Endothelial cell of umbilical vein (primary cell): Measurements from ENCODE around the gene ATF3. TPM values are rescaled to one million over a fixed set of nuclear protein-coding genes. Genes with fewer than 3 reads are reported as not detected.
A peak's percentile ranks its signal among the peaks of the same experiment; 100 is the strongest.
"Not testable (repeated sequence)": the region's sequence is repeated elsewhere in the genome, so short reads cannot be mapped to it uniquely, and the experiment has no call there.

Experiments
- BruUV-seq: library from RNA; stranded (reverse); fragments of 400-500 nt; replicated peaks from 2 replicates; lab custom pipeline; 2021; lab: Mats Ljungman, UMichigan
- CTCF ChIA-PET: fragments of 300-600, 350-600 bp; sonication (Branson Sonifier 250); formaldehyde crosslinking; loops from one replicate; lab custom pipeline; 2021; ENCODE audit warnings: antibody characterized with exemption, inconsistent platforms; lab: Charles Lee
- POLR2A ChIA-PET: fragments of 300-600, 350-600 bp; sonication (Branson Sonifier 250); formaldehyde crosslinking; loops from one replicate; lab custom pipeline; 2021; ENCODE audit warnings: antibody characterized with exemption, inconsistent platforms; lab: Charles Lee
- DNase-seq: peaks from one replicate; pipeline ENCODE4 v3.0.0-alpha.2; 2011; ENCODE audit warnings: low read depth, low spot score
- FAIRE-seq: peaks from 2 replicates; lab custom pipeline; 2011; peaks lifted over from hg19 to GRCh38; lab: Jason Lieb, UNC
- H2AFZ ChIP-seq: 2 replicates; pipeline ENCODE4 v1.6.0; 2012; ENCODE audit warnings: low read depth, low read length, control low read depth, inconsistent platforms
- H3K27ac ChIP-seq: 2 replicates; pipeline ENCODE4 v1.5.1; 2011; ENCODE audit warnings: low read depth, mild to moderate bottlenecking, control low read depth, low read length, moderate library complexity; ENCODE audit not compliant: insufficient read depth
- H3K27me3 ChIP-seq, 2 experiments: 2 replicates each; pipeline versions ENCODE4 v1.6.0 to v1.6.1; 2011; ENCODE audit warnings: low read length in 2 of 2, mixed read lengths in 1 of 2; ENCODE audit not compliant: control insufficient read depth in 2 of 2, insufficient read depth in 2 of 2
- H3K36me3 ChIP-seq, 2 experiments: 2 replicates in 1 of 2; 3 replicates in 1 of 2; pipeline ENCODE4 v1.5.1; 2011; ENCODE audit warnings: low read length in 2 of 2, mild to moderate bottlenecking in 1 of 2, moderate library complexity in 1 of 2; ENCODE audit not compliant: control insufficient read depth in 2 of 2, insufficient read depth in 2 of 2; ENCODE audit errors: extremely low read depth in 1 of 2
- H3K4me1 ChIP-seq: 3 replicates; pipeline ENCODE4 v1.5.1; 2011; ENCODE audit warnings: mild to moderate bottlenecking, low read length; ENCODE audit not compliant: control insufficient read depth, insufficient read depth; ENCODE audit errors: extremely low read depth
- H3K4me2 ChIP-seq: 2 replicates; pipeline ENCODE4 v1.6.1; 2011; ENCODE audit warnings: low read length, control low read depth, mixed read lengths; ENCODE audit not compliant: insufficient read depth
- H3K4me3 ChIP-seq, 3 experiments: fragments of 200-600 bp in 1 of 3; sonication (generic), shearing (Covaris generic) in 1 of 3; replicated peaks in 1 of 3; 2 replicates each; pipeline ENCODE4 v1.5.1; 2011 to 2016; ENCODE audit warnings: control low read depth in 3 of 3, low read length in 3 of 3, mild to moderate bottlenecking in 2 of 3, inconsistent platforms in 1 of 3, low read depth in 1 of 3, moderate library complexity in 1 of 3; ENCODE audit not compliant: insufficient read depth in 1 of 3
- H3K79me2 ChIP-seq: 2 replicates; pipeline ENCODE4 v1.6.0; 2012; ENCODE audit warnings: low read length, inconsistent platforms; ENCODE audit not compliant: control insufficient read depth, insufficient read depth
- H3K9ac ChIP-seq: replicated peaks from 2 replicates; pipeline ENCODE3; 2011; ENCODE audit warnings: low read length, control low read depth; ENCODE audit not compliant: insufficient read depth; ENCODE audit errors: extremely low read depth
- H3K9me1 ChIP-seq: replicated peaks from 3 replicates; pipeline ENCODE4 v1.6.0; 2011; ENCODE audit warnings: mild to moderate bottlenecking, low read length; ENCODE audit not compliant: control insufficient read depth, insufficient read depth; ENCODE audit errors: extremely low read depth
- H3K9me3 ChIP-seq: replicated peaks from 2 replicates; pipeline ENCODE4 v1.5.1; 2012; ENCODE audit warnings: low read length, inconsistent platforms; ENCODE audit not compliant: control insufficient read depth, insufficient read depth
- H4K20me1 ChIP-seq: replicated peaks from 2 replicates; pipeline ENCODE3; 2011; ENCODE audit warnings: mild to moderate bottlenecking, low read length; ENCODE audit not compliant: control insufficient read depth, insufficient read depth; ENCODE audit errors: extremely low read depth
- CTCF ChIP-seq, 2 donors: IDR thresholded peaks; 1 replicate in 1 of 2; 2 replicates in 1 of 2; pipeline ENCODE4 v1.5.1; 2011; ENCODE audit warnings: low read length in 2 of 2, mild to moderate bottlenecking in 2 of 2, moderate library complexity in 2 of 2, control low read depth in 1 of 2, inconsistent platforms in 1 of 2, low read depth in 1 of 2; ENCODE audit not compliant: insufficient read depth in 1 of 2; ENCODE audit errors: extremely low read depth in 1 of 2
- EZH2 ChIP-seq: IDR thresholded peaks from 2 replicates; pipeline ENCODE4 v1.6.1; 2012; ENCODE audit warnings: borderline replicate concordance, low read depth, mild to moderate bottlenecking, moderate library complexity, low read length, inconsistent platforms; ENCODE audit not compliant: severe bottlenecking
- FOS ChIP-seq: IDR thresholded peaks from 2 replicates; pipeline ENCODE4 v1.6.1; 2011; ENCODE audit warnings: mild to moderate bottlenecking, low read length, moderate library complexity, borderline replicate concordance; ENCODE audit not compliant: insufficient read depth
- GATA2 ChIP-seq: IDR thresholded peaks from 2 replicates; pipeline ENCODE4 v1.7.0; 2011; ENCODE audit warnings: low read depth, mild to moderate bottlenecking, moderate library complexity, mixed read lengths, low read length; ENCODE audit not compliant: insufficient read length, insufficient read depth
- JUN ChIP-seq: IDR thresholded peaks from 2 replicates; pipeline ENCODE4 v1.6.1; 2011; ENCODE audit warnings: borderline replicate concordance, low read depth; ENCODE audit not compliant: insufficient read length, insufficient read depth
- MAX ChIP-seq: IDR thresholded peaks from 2 replicates; pipeline ENCODE4 v1.6.1; 2011; ENCODE audit not compliant: insufficient read depth, insufficient read length
- MYC ChIP-seq: IDR thresholded peaks from one replicate; pipeline ENCODE4 v1.6.1; 2011; ENCODE audit warnings: mild to moderate bottlenecking, low read depth, low read length
- POLR2A ChIP-seq: IDR thresholded peaks from 2 replicates; pipeline ENCODE4 v1.6.1; 2012; ENCODE audit warnings: low read depth, mild to moderate bottlenecking, control low read depth, low read length
- POLR2AphosphoS5 ChIP-seq: IDR thresholded peaks from 2 replicates; pipeline ENCODE4 v1.6.1; 2012; ENCODE audit warnings: low read depth, mild to moderate bottlenecking, control low read depth, low read length, moderate library complexity; ENCODE audit not compliant: insufficient read depth
- dilution Hi-C: fragments of 300-500 bp; cut with MboI; formaldehyde crosslinking; loops from one replicate; pipeline ENCODE4 v1.15.0; 2019; ENCODE audit warnings: low sequenced_read_pairs; ENCODE audit not compliant: extremely low pct_ligation_motif_present
- intact Hi-C: fragments of 100-400 bp; cut with micrococcal nuclease; formaldehyde crosslinking; loops from one replicate; pipeline ENCODE4 v1.10.0; 2022
- polyA plus RNA-seq, 4 experiments: library from polyadenylated mRNA; depleted of rRNA in 3 of 4; stranded (reverse) in 3 of 4; unstranded in 1 of 4; fragments of >200 nt; gene quantifications; 2 replicates each; pipeline versions ENCODE4 v1.2.1 to v1.2.3, GENCODE V29; 2011 to 2012; ENCODE audit warnings: missing spikeins in 1 of 4
- total RNA-seq: library from RNA; stranded (reverse); gene quantifications from 2 replicates; pipeline ENCODE4 v1.2.3, GENCODE V29; 2021

ATF3 gene
- total and polyA plus RNA-seq, 2 donors (not counting 3 experiments of a cell fraction or from before 2014, with no cell fraction given), result 6.1 to 17.1 TPM

- Histone ChIP-seq H4K20me1 (no peaks in the 10 kb centered on the region), H3K36me3 (no peaks in the 10 kb centered on the region), H3K27me3 (peaks cover 6 to 8% of the 10 kb centered on the region in 2 experiments), H3K9me3 (no peaks in the 10 kb centered on the region), H3K4me3 (no peak overlapping the region), H3K4me2 (no peak overlapping the region), H2AFZ (no peak overlapping the region), H3K4me1 (no peaks in the 10 kb centered on the region), H3K9ac (no peak overlapping the region), H3K27ac (no peak overlapping the region), H3K9me1 (no peaks in the 10 kb centered on the region), H3K79me2 (no peaks in the 10 kb centered on the region)
- TF ChIP-seq JUN (no peak), MYC (no peak), GATA2 (no peak), CTCF (IDR thresholded peaks at IDR 0.05; ENCODE audit: extremely low read depth in 1 of 2, insufficient read depth in 1 of 2, low read depth in 1 of 2, low read length in 2 of 2) (no peak), MAX (no peak), POLR2A (no peak), FOS (no peak), POLR2AphosphoS5 (no peak), EZH2 (no peak)
- POLR2A ChIA-PET, result no interaction called here
- FAIRE-seq (peak; percentile 21), DNase-seq (no peak)
- CTCF ChIA-PET, result interaction anchor here (2.5 kb wide), 1 partner anchor 9 kb away, joined by 15 read pairs; no protein-coding TSS in a partner anchor
- intact Hi-C loops (no loop called here), dilution Hi-C loops (no loop called here)
- no TSS peak for BruUV-seq
Measured at GRCh38 chr1:212656730-212657129, 48.2 kb downstream of the ATF3 start.

- H3K27ac ChIP-seq, POLR2A ChIA-PET, CTCF ChIA-PET, H3K9me1 ChIP-seq, FAIRE-seq, BruUV-seq, intact Hi-C loops, H2AFZ ChIP-seq, H4K20me1 ChIP-seq, H3K4me3 ChIP-seq, H3K4me1 ChIP-seq, dilution Hi-C loops, H3K9ac ChIP-seq, H3K9me3 ChIP-seq, DNase-seq, H3K27me3 ChIP-seq, H3K36me3 ChIP-seq, H3K79me2 ChIP-seq, H3K4me2 ChIP-seq: not testable (repeated sequence)
Measured at GRCh38 chr1:212658250-212658649, 49.7 kb downstream of the ATF3 start.
